ENCODE measurements around the gene WNT3. TPM values are rescaled to one million over a fixed set of nuclear protein-coding genes. Genes with fewer than 3 reads are reported as not detected.

The WNT3 gene
- total RNA-seq, 1 experiment from 2014 or later, result 5.5 TPM

- Histone ChIP-seq H3K9me3 (ENCODE audit: control insufficient read depth in 1 of 2, insufficient read depth in 1 of 2, low read depth in 1 of 2, low read length in 2 of 2) (no peaks in the 10 kb centered on the region), H3K79me2 (ENCODE audit: insufficient read depth, low read length) (no peaks in the 10 kb centered on the region), H2AFZ (ENCODE audit: low read depth, low read length, poor library complexity, severe bottlenecking) (no peak overlapping the region), H3K4me1 (ENCODE audit: control insufficient read depth in 1 of 2, insufficient read depth in 2 of 2, low read length in 2 of 2) (peaks cover 24 to 58% of the 10 kb centered on the region in 2 experiments), H3K27ac (ENCODE audit: low read depth, low read length) (no peak overlapping the region), H3K4me2 (ENCODE audit: low read length) (no peak overlapping the region), H3K4me3 (replicated peaks in 1 of 2; ENCODE audit: low read depth in 1 of 2, low read length in 2 of 2) (no peak overlapping the region), H3K36me3 (ENCODE audit: control insufficient read depth in 1 of 2, insufficient read depth in 2 of 2, low read length in 2 of 2) (no peaks in the 10 kb centered on the region), H3K27me3 (ENCODE audit: insufficient read depth, low read length) (no peaks in the 10 kb centered on the region), H3K9me2 (ENCODE audit: insufficient read depth) (no peaks in the 10 kb centered on the region), H3K9ac (ENCODE audit: low read length) (no peak overlapping the region), H4K20me1 (ENCODE audit: insufficient read depth) (no peaks in the 10 kb centered on the region)
- RAD21 ChIA-PET (ENCODE audit: low non-redundant PET in 1 of 2, low total read pairs in 2 of 2, uncharacterized antibody in 2 of 2, unreplicated experiment in 2 of 2), result no interaction called here
- no TSS peak for BruUV-seq (replicated peaks)
- DNase-seq (ENCODE audit: low read depth, low spot score) (no peak), ATAC-seq (no peak)
- TF ChIP-seq REST (IDR thresholded peaks at IDR 0.05; ENCODE audit: low read depth), result no peak
- no peak for TF ChIP-seq POLR2AphosphoS5 (IDR thresholded peaks at IDR 0.05; ENCODE audit: low read depth, low read length)
- TF ChIP-seq ELF1 (IDR thresholded peaks at IDR 0.05; ENCODE audit: borderline replicate concordance, low read depth), result no peak
- TF ChIP-seq POLR2A (IDR thresholded peaks at IDR 0.05; ENCODE audit: borderline replicate concordance, extremely low read depth, insufficient read depth, insufficient read length), result no peak
- TF ChIP-seq CTCF (IDR thresholded peaks at IDR 0.05 in 2 of 3, conservative IDR thresholded peaks at IDR 0.05 in 1 of 3; ENCODE audit: borderline replicate concordance in 1 of 3, insufficient read depth in 1 of 3, low read depth in 2 of 3, low read length in 2 of 3), result no peak
- no peak for TF ChIP-seq ZBTB33 (IDR thresholded peaks at IDR 0.05; ENCODE audit: extremely low read depth, insufficient replicate concordance, low read length)
- TF ChIP-seq EGR1 (IDR thresholded peaks at IDR 0.05; ENCODE audit: low read depth), result no peak
- TF ChIP-seq TCF7L2 (IDR thresholded peaks at IDR 0.05; ENCODE audit: borderline replicate concordance, extremely low read depth, insufficient read depth, insufficient read length), result no peak
- TF ChIP-seq ATF3 (IDR thresholded peaks at IDR 0.05), result no peak
- TF ChIP-seq YY1 (IDR thresholded peaks at IDR 0.05; ENCODE audit: extremely low read depth, insufficient replicate concordance, low read depth, low read length), result no peak
- no peak for TF ChIP-seq SRF (IDR thresholded peaks at IDR 0.05; ENCODE audit: low read depth)
- no peak for TF ChIP-seq RAD21 (IDR thresholded peaks at IDR 0.05; ENCODE audit: low read depth)
- no peak for TF ChIP-seq CEBPB (IDR thresholded peaks at IDR 0.05; ENCODE audit: low read depth)
- TF ChIP-seq EZH2 (IDR thresholded peaks at IDR 0.05), result no peak
- TF ChIP-seq SIN3A (IDR thresholded peaks at IDR 0.05; ENCODE audit: low read depth), result no peak
- TF ChIP-seq MAX (IDR thresholded peaks at IDR 0.05), result no peak
- CTCF ChIA-PET, result interaction anchor here (0.6 to 1.4 kb wide), 2 partner anchors 10 to 11 kb away, joined by 3 to 5 read pairs; no protein-coding TSS in a partner anchor
- intact Hi-C loops (cut with micrococcal nuclease), result no loop called here
- POLR2A ChIA-PET, result no interaction called here
These were observed 44.8 kb downstream of the WNT3 start for GRCh38 chr17:46773676-46774075.

Measured in HCT116 (cell line).